GM18517 (cell line): ENCODE data around the gene VCX3B.
"Not testable (repeated sequence)": the region's sequence is repeated elsewhere in the genome, so short reads cannot be mapped to it uniquely, and the experiment has no call there.

Experiments used
- ATAC-seq: cut with Tn5 transposase; IDR thresholded peaks from one replicate; pipeline ENCODE4 v1.9.1; 2021; ENCODE audit warnings: mild to moderate bottlenecking, moderate library complexity; ENCODE audit not compliant: unreplicated experiment

VCX3B gene

DNA sequence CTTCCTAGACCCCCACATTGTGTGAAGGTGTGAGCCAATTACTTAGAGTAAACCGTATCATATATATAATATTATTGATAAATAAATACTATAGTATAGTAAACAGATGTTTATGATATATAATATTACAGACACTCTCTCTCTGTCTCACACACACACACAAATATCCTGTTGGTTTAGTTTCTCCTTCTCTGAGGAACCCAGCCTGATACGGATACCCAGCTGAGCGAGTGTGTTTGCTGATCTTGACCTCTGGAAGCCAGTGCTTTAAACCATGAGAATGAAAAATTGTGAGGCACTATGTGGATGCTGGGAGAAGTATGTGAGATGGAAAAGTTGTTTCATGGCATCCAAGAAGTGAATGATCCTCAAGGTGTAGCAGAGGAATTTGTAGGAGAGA is at the start of gene VCX3B:
Gene VCX3B (plus strand): TSS at position 301 of the 400 bp plus-strand sequence. CDS start 621 bp downstream, outside the sequence.
- not testable (repeated sequence) for ATAC-seq

DNA sequence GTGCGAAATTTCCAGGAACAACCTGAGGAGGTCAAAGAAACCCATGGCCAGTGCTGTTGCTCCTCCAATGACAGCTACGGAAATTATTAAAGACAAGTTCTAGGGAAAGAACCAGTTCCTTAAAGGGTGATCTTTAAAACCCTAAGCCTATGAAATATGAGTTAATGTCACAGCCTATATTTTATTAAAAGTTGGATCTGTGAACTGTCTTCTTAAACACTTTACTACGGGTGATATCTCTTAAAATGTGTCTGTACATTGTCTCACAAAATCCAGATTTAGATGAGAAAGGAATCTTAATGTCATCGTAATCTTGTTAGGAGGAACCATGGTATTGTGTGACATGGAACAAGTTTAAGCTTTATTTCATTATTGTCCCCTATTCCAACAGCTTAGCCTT is 46.3 kb upstream of the VCX3B start:
- ATAC-seq: no peak

DNA sequence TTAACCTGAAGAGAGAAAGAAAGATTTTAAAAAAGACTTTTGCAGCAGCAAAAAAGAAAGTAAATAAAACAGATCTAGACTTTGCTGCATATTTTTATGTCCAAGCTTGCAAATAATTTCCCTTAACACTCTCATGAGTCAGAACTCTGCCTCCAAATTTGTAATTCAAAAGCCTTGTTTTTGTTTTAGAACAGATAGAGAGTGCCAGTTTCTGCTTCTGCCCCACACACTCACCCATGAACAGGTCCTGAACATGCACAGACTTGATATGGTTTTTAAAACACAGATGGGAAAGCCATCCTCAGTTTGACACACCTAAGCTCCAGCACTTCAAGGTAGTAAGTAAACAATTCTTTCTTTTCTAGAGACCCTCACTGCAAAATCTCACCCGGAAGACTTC is 39.7 kb upstream of the VCX3B start:
- no peak for ATAC-seq

GRCh38 chrX:8429692-8430249 is 34.9 kb upstream of the VCX3B start:
- ATAC-seq: no peak

DNA sequence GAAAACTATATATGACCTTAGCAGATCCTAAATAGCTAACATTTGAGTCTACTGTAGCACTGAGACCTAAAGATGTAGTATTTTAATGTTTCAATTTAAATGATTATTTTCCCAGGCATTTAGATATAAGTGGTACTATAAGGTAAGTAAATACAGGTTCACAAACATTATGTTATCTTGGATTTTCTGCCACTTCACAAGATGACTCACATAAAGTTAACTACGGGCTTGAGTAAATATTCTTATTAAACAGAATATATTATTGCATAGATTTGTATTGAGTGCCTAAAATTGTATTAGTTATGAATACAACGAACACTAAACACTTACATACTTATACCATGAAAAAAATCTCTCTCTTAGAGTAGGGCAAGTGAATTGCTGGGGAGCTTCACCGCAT is 34.2 kb upstream of the VCX3B start:
- no peak for ATAC-seq

DNA sequence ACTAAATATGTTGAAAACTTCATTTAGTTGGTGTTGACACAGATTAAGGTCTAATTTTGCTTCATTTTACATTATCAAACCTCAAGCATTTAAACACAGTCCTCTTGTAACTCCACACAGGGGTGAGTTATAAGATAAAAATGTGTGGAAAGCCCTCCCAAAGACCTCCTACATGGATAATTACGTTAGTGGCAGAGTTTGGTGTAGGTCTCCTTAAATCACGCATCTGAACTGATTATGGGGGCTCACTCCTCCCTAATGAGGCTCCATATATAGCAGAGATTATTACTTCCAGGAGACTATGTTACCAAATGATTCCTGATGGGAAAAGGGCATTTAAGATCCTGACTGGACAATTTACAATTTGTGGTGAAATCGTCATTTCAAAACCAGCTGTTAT is 32.2 kb upstream of the VCX3B start:
- ATAC-seq: no peak

DNA sequence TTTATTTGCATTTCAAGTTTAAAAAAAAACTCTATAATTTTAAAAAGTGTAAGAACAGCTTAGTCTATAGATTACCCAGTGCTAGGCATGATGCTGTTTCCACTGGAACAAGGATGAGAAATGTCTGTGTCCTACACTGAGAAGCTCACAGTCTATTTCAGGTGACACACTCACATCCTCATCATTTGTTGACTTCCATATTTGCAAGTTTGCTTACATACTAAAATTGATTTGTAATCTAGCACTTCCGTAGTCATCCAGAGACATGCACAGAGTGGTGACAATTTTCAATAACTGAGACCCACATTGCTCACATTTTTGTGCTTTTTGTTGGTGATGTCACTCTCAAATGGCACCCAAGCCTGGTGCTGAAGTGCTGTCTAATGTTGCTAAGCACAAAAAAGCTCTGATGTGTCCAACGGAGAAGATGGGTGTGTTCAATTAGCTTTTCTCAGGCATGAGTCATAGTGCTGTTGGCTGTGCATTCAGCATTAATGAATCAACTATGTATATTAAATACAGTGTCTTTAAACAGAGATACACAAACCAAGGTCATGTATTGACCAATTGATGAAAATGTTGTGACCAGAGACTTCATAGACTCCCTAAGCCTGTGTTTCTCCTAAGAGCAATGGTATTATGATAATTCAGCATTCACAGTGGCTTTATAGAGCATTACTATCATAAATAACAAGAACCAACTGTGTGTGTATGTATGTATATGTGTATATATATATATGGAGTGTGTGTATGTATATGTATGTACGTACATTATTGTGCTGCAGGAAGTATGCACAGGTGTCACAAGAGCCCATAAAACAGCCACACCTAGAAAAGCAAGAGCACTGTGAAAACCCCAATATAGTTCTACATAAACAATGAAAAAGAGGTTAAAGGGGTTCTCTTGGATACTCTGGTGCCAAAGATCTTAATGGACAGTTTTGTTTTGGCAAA is 31.2 kb upstream of the VCX3B start:
- ATAC-seq: no peak

DNA sequence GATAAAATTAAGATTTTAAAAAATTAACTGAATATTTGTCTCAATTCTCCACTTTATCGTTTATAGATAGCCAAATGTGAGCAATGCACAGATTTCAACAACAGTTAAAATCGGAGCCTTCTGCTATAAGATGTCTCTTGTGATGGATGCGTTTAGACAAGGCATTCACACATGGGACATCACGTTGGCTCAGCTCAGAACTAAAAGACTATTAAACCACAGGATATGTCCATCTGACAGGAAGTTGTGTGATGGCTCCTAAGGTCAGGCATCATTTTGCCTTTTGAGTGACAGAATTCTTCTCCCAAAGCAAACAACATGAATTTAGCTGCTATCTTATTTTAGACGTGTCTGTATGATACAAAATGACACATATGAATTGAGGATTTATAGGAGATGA is 17.3 kb upstream of the VCX3B start:
- no peak for ATAC-seq

DNA sequence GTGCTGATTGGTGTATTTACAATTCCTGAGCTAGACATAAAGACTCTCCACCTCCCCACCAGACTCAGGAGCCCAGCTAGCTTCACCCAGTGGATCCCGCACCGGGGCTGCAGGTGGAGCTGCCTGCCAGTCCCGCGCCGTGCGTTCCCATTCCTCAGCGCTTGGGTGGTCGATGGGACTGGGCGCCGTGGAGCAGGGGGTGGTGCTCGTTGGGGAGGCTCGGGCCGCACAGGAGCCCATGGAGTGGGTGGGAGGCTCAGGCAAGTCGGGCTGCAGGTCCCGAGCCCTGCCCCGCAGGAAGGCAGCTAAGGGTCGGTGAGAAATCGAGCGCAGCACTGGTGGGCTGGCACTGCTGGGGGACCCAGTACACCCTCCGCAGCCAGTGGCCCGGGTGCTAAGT is 12.3 kb upstream of the VCX3B start:
- not testable (repeated sequence) for ATAC-seq

- ATAC-seq: no peak
Observed at GRCh38 chrX:8453611-8454010, 11.0 kb upstream of the VCX3B start.

- no peak for ATAC-seq
Observed at GRCh38 chrX:8455557-8455956, 9.1 kb upstream of the VCX3B start.

DNA sequence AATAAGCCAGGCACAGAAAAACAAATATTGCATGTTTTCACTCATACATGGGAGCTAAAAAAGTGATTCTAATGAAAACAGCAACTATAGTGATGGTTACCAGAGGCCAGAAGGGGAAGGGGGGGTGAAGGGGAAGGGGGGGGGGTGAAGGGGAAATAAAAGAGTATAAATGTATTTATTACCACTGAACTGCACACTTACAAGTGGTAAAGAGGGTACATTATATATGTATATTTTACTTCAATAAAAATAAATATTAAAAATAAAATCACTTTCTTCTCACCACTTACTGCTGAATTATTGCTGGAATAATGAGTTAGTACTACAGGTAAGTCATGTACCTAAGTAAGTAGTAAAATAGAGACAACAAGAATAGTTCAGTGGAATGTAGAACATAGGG is 2.1 kb upstream of the VCX3B start:
- ATAC-seq: no peak

GRCh38 chrX:8484360-8484949 is 19.8 kb downstream of the VCX3B start:
- ATAC-seq: no peak

DNA sequence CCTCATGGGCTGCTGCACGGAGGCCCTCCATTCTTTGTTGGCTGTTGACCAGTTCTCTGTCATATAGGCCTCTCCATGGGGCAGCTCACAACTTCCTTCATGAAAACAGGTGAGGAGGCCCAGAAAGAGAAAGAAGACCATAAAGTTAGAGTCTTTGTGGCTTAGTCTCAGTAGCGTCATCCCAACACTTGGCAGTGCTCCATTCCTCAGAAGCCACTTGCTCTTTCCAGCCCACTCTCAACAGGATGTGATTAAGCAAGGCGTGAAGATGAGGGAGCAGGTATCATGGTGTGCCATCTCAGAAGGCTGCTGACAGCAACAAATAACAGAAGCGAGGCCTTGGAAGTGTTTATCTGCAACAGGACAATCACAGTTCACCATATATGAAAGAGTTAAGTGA is 30.4 kb downstream of the VCX3B start:
- not testable (repeated sequence) for ATAC-seq

DNA sequence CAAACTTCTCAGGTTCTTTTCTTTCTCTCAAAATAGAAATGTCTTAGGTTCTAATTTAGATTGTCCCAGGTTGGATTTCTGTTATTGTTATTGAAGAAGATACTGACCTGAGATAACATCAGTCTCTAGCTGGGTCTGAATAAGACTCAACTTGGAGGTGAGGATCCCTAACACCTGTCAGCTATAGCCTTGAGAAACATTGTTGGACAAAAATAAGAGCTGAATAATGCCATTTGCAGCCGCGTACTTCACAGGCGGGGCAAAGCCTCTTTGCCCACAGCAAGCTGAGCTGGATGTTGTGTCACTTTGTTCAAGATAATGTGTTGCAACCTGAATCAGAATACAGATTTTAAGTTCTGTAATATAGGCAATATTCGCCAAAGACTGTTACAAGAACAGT is 35.6 kb downstream of the VCX3B start:
- no peak for ATAC-seq

GRCh38 chrX:8502101-8502500 is 37.5 kb downstream of the VCX3B start:
- ATAC-seq: not testable (repeated sequence)

DNA sequence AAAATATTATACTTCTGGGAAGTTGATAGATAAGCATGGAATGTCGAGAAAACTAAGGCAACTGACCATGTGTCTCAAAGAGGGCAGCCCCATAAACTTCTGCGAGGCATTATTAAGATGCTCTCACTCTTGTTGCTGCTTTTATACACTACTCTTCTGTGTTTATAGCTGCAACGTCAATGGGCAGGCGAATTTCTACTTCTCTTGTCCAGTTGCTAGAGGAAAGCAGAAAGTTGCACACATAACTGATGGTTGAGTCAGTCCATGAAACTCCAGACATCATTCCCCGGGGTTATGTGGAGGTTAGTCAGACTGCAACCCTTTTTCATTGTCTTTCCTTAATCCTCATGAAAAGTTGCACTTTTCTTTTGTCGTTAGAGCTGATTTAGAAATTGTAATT is 39.8 kb downstream of the VCX3B start:
- ATAC-seq: no peak
